ENCODE data around the gene SLC16A6.
"Not testable (repeated sequence)": the region's sequence is repeated elsewhere in the genome, so short reads cannot be mapped to it uniquely, and the experiment has no call there.

The SLC16A6 gene

DNA sequence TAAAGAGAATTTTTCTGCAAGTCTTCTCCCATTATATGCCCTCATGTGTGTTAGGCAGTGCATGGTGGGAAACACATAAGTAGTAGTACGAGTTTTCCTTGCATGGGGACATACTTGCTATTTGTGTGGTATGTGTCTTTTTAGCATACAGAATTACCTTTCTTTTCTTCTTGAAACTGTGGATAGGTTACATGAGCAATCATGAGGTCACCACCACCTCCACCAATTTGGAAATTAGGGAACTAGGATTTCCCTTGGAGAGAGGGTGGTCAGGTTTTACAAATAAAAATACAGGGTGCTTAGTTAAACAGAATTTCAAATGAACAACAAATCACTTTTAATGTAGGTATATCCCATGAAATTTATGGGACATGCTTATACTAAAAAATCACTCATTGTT is 59.4 kb downstream of the SLC16A6 start:
- no peak for TF ChIP-seq CTCF (IDR thresholded peaks at IDR 0.05; ENCODE audit: low read depth, low read length)

GRCh38 chr17:68231131-68231530 is 59.8 kb downstream of the SLC16A6 start:
- not testable (repeated sequence) for DNase-seq (ENCODE audit: extremely low read depth, low read depth)

More for the DNA sequence above, 59.4 kb downstream of the SLC16A6 start:
- no peak for DNase-seq (ENCODE audit: extremely low read depth, low read depth)

DNA sequence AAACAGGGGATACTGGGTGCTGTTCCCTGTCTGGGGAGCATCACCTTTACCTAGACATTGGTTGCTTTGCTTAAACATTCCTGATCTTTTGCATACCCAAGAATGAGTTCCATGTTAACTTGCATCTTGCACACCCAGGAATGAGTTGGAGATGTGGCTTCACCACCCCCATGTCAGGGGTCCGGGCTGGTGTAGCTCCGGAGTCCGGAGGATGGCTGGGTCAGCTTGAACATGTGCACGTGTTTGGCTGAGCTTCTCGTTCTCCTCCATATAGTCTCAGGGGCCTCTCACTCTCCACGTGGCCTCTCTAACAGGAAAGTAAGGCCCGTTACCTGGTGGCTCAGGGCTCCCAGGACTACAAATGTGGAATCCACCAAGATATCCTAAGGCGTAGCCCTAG is 61.3 kb downstream of the SLC16A6 start:
- DNase-seq (ENCODE audit: extremely low read depth, low read depth), result no peak
- TF ChIP-seq CTCF (IDR thresholded peaks at IDR 0.05; ENCODE audit: low read depth, low read length), result no peak

GRCh38 chr17:68228817-68229570 is 61.9 kb downstream of the SLC16A6 start:
- DNase-seq (ENCODE audit: extremely low read depth, low read depth), result no peak
- TF ChIP-seq CTCF (IDR thresholded peaks at IDR 0.05; ENCODE audit: low read depth, low read length), result no peak

GRCh38 chr17:68228039-68228680 is 62.8 kb downstream of the SLC16A6 start:
- not testable (repeated sequence) for DNase-seq (ENCODE audit: extremely low read depth, low read depth)

GRCh38 chr17:68225055-68225454 is 65.9 kb downstream of the SLC16A6 start:
- not testable (repeated sequence) for DNase-seq (ENCODE audit: extremely low read depth, low read depth)

- no peak for TF ChIP-seq CTCF (IDR thresholded peaks at IDR 0.05; ENCODE audit: low read depth, low read length)
Measured at GRCh38 chr17:68222606-68223005, 68.3 kb downstream of the SLC16A6 start.

DNA sequence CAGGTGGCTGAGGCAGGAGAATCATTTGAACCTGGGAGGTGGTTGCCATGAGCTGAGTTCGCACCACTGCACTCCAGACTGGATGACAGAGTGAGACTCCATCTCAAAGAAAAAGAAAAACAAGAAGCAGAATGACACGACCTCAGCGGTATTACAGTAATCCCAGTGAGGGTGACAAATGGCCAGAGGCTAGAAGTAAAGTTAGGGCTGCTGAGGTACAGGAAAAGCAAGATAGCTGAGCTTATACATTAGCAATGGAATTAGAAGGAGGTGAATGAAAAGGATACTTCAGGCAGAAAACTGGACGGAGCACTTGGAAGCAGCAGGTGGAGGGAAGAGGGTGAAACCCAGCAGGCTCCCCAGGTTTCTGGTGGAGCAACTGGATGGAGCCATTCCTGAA is 69.1 kb downstream of the SLC16A6 start:
- TF ChIP-seq CTCF (IDR thresholded peaks at IDR 0.05; ENCODE audit: low read depth, low read length), result no peak
- no peak for DNase-seq (ENCODE audit: extremely low read depth, low read depth)

More at GRCh38 chr17:68222606-68223005, 68.3 kb downstream of the SLC16A6 start:
- no peak for DNase-seq (ENCODE audit: extremely low read depth, low read depth)

- DNase-seq (ENCODE audit: extremely low read depth, low read depth), result not testable (repeated sequence)
Measured at GRCh38 chr17:68220786-68221185, 70.1 kb downstream of the SLC16A6 start.

DNA sequence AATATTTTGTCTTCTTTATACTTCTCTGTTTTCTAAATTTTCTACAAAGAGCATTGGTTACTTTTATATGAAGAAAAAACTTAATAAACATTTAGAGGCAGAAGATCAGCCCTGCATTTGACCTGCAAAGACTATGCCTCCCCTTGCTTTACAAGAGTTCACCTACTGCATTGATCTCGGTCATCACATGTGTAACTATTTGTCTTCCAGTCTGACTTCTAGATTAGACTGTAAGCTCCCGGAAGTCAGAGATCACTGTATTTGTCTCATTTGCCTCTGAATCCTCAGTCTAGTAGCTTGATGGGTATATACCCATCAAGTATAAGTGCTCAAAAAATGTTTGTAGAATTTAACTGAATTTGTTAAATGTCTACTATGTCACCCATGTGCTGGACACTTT is 70.7 kb downstream of the SLC16A6 start:
- not testable (repeated sequence) for DNase-seq (ENCODE audit: extremely low read depth, low read depth)

- DNase-seq (ENCODE audit: extremely low read depth, low read depth), result not testable (repeated sequence)
Measured at GRCh38 chr17:68219429-68219828, 71.5 kb downstream of the SLC16A6 start.

Measured in AG09319 (cell line).